ENCODE results near the gene CMTR1. TPM values are rescaled to one million over a fixed set of nuclear protein-coding genes. Genes with fewer than 3 reads are reported as not detected.

Gene CMTR1
- total and polyA plus RNA-seq, 4 donors, result 7.8 to 43.1 (median 32.6) TPM

- no peaks in the 10 kb centered on the region for H3K9me3 ChIP-seq (ENCODE audit: control insufficient read depth, low read length)
- peaks cover 0 to 4% of the 10 kb centered on the region in 2 donors for H3K36me3 ChIP-seq (ENCODE audit: control insufficient read depth in 1 of 2, insufficient read depth in 2 of 2, low read length in 1 of 2)
- H3K27ac ChIP-seq (ENCODE audit: low read depth in 1 of 2, low read length in 2 of 2), result no peak overlapping the region
- no peaks in the 10 kb centered on the region for H3K27me3 ChIP-seq (ENCODE audit: control insufficient read depth in 1 of 2, insufficient read depth in 2 of 2, low read length in 1 of 2)
- ATAC-seq (ENCODE audit: low FRiP score) (peak; percentile 75), DNase-seq (peak in 1 of 2 donors; percentile 87)
- no peaks in the 10 kb centered on the region for H3K4me1 ChIP-seq (ENCODE audit: control insufficient read depth in 1 of 2, insufficient read depth in 2 of 2, low read length in 2 of 2)
- no peak overlapping the region for H3K4me3 ChIP-seq (ENCODE audit: low read length in 2 of 2)
- WGBS, 2 donors, result 38 to 43% methylated on average over 19 to 20 of the region's 20 CpGs
- intact Hi-C loops (cut with DNase I), result loop anchor here (2.0 to 5.0 kb wide), 3 partner anchors 83 to 209 kb away; no protein-coding TSS in a partner anchor
Observed at GRCh38 chr6:37483917-37484785, 51.1 kb downstream of the CMTR1 start.

GRCh38 chr6:37484786-37485170, 51.8 kb downstream of the CMTR1 start:
- WGBS, 2 donors, result 84 to 88% methylated on average over 7 of the region's 7 CpGs
- Histone ChIP-seq H3K27ac (ENCODE audit: low read depth in 1 of 2, low read length in 2 of 2) (no peak overlapping the region), H3K4me3 (ENCODE audit: low read length in 2 of 2) (no peak overlapping the region), H3K4me1 (ENCODE audit: control insufficient read depth in 1 of 2, insufficient read depth in 2 of 2, low read length in 2 of 2) (no peaks in the 10 kb centered on the region), H3K27me3 (ENCODE audit: control insufficient read depth in 1 of 2, insufficient read depth in 2 of 2, low read length in 1 of 2) (no peaks in the 10 kb centered on the region), H3K9me3 (ENCODE audit: control insufficient read depth, low read length) (no peaks in the 10 kb centered on the region), H3K36me3 (ENCODE audit: control insufficient read depth in 1 of 2, insufficient read depth in 2 of 2, low read length in 1 of 2) (peaks cover 0 to 2% of the 10 kb centered on the region in 2 donors)
- ATAC-seq (ENCODE audit: low FRiP score), result no peak
- no peak for DNase-seq
- intact Hi-C loops (cut with DNase I), result loop anchor here (2.0 to 5.0 kb wide), 3 partner anchors 82 to 208 kb away; no protein-coding TSS in a partner anchor

- 79 to 81% methylated on average over 10 of the region's 10 CpGs for WGBS, 2 donors
- H3K36me3 ChIP-seq (ENCODE audit: control insufficient read depth in 1 of 2, insufficient read depth in 2 of 2, low read length in 1 of 2), result peaks cover 0 to 2% of the 10 kb centered on the region in 2 donors
Observed at GRCh38 chr6:37485291-37485702, 52.3 kb downstream of the CMTR1 start.

GRCh38 chr6:37486121-37486839, 53.3 kb downstream of the CMTR1 start:
- ATAC-seq (ENCODE audit: low FRiP score) (no peak), DNase-seq (no peak)
- no peak overlapping the region for H3K27ac ChIP-seq (ENCODE audit: low read depth in 1 of 2, low read length in 2 of 2)
- no peaks in the 10 kb centered on the region for H3K27me3 ChIP-seq (ENCODE audit: control insufficient read depth in 1 of 2, insufficient read depth in 2 of 2, low read length in 1 of 2)
- intact Hi-C loops (cut with DNase I), result no loop called here
- 82 to 86% methylated on average over 8 of the region's 8 CpGs for WGBS, 2 donors
- no peak overlapping the region for H3K4me3 ChIP-seq (ENCODE audit: low read length in 2 of 2)
- H3K9me3 ChIP-seq (ENCODE audit: control insufficient read depth, low read length), result no peaks in the 10 kb centered on the region
- H3K4me1 ChIP-seq (ENCODE audit: control insufficient read depth in 1 of 2, insufficient read depth in 2 of 2, low read length in 2 of 2), result no peaks in the 10 kb centered on the region
- peaks cover 0 to 2% of the 10 kb centered on the region in 2 donors for H3K36me3 ChIP-seq (ENCODE audit: control insufficient read depth in 1 of 2, insufficient read depth in 2 of 2, low read length in 1 of 2)

More at GRCh38 chr6:37485291-37485702, 52.3 kb downstream of the CMTR1 start:
- ATAC-seq (ENCODE audit: low FRiP score) (no peak), DNase-seq (no peak)
- intact Hi-C loops (cut with DNase I), result loop anchor here (2.0 kb wide), 2 partner anchors 82 to 208 kb away; no protein-coding TSS in a partner anchor
- Histone ChIP-seq H3K27ac (ENCODE audit: low read depth in 1 of 2, low read length in 2 of 2) (no peak overlapping the region), H3K4me3 (ENCODE audit: low read length in 2 of 2) (no peak overlapping the region), H3K9me3 (ENCODE audit: control insufficient read depth, low read length) (no peaks in the 10 kb centered on the region), H3K27me3 (ENCODE audit: control insufficient read depth in 1 of 2, insufficient read depth in 2 of 2, low read length in 1 of 2) (no peaks in the 10 kb centered on the region), H3K4me1 (ENCODE audit: control insufficient read depth in 1 of 2, insufficient read depth in 2 of 2, low read length in 2 of 2) (no peaks in the 10 kb centered on the region)

GRCh38 chr6:37487591-37488380, 54.8 kb downstream of the CMTR1 start:
- ATAC-seq (ENCODE audit: low FRiP score), result no peak
- DNase-seq, result no peak
- intact Hi-C loops (cut with DNase I), result no loop called here

GRCh38 chr6:37488476-37488875, 55.5 kb downstream of the CMTR1 start:
- DNase-seq (no peak), ATAC-seq (ENCODE audit: low FRiP score) (no peak)
- Histone ChIP-seq H3K36me3 (ENCODE audit: control insufficient read depth in 1 of 2, insufficient read depth in 2 of 2, low read length in 1 of 2) (no peaks in the 10 kb centered on the region), H3K4me1 (ENCODE audit: control insufficient read depth in 1 of 2, insufficient read depth in 2 of 2, low read length in 2 of 2) (no peaks in the 10 kb centered on the region), H3K4me3 (ENCODE audit: low read length in 2 of 2) (no peak overlapping the region), H3K27ac (ENCODE audit: low read depth in 1 of 2, low read length in 2 of 2) (no peak overlapping the region), H3K27me3 (ENCODE audit: control insufficient read depth in 1 of 2, insufficient read depth in 2 of 2, low read length in 1 of 2) (no peaks in the 10 kb centered on the region), H3K9me3 (ENCODE audit: control insufficient read depth, low read length) (no peaks in the 10 kb centered on the region)
- intact Hi-C loops (cut with DNase I), result no loop called here
- 58 to 75% methylated on average over 1 of the region's 1 CpG for WGBS, 2 donors

More at GRCh38 chr6:37487591-37488380, 54.8 kb downstream of the CMTR1 start:
- H3K36me3 ChIP-seq (ENCODE audit: control insufficient read depth in 1 of 2, insufficient read depth in 2 of 2, low read length in 1 of 2), result no peaks in the 10 kb centered on the region
- H3K4me3 ChIP-seq (ENCODE audit: low read length in 2 of 2), result no peak overlapping the region
- H3K27ac ChIP-seq (ENCODE audit: low read depth in 1 of 2, low read length in 2 of 2), result no peak overlapping the region
- no peaks in the 10 kb centered on the region for H3K4me1 ChIP-seq (ENCODE audit: control insufficient read depth in 1 of 2, insufficient read depth in 2 of 2, low read length in 2 of 2)
- H3K9me3 ChIP-seq (ENCODE audit: control insufficient read depth, low read length), result no peaks in the 10 kb centered on the region
- 72 to 74% methylated on average over 9 of the region's 9 CpGs for WGBS, 2 donors
- no peaks in the 10 kb centered on the region for H3K27me3 ChIP-seq (ENCODE audit: control insufficient read depth in 1 of 2, insufficient read depth in 2 of 2, low read length in 1 of 2)

- intact Hi-C loops (cut with DNase I), result no loop called here
Observed at GRCh38 chr6:37489697-37490336, 56.8 kb downstream of the CMTR1 start.

More at GRCh38 chr6:37489697-37490336, 56.8 kb downstream of the CMTR1 start:
- no peak overlapping the region for H3K4me3 ChIP-seq (ENCODE audit: low read length in 2 of 2)
- no peak overlapping the region for H3K27ac ChIP-seq (ENCODE audit: low read depth in 1 of 2, low read length in 2 of 2)
- H3K4me1 ChIP-seq (ENCODE audit: control insufficient read depth in 1 of 2, insufficient read depth in 2 of 2, low read length in 2 of 2), result no peaks in the 10 kb centered on the region
- H3K27me3 ChIP-seq (ENCODE audit: control insufficient read depth in 1 of 2, insufficient read depth in 2 of 2, low read length in 1 of 2), result no peaks in the 10 kb centered on the region
- DNase-seq (no peak), ATAC-seq (ENCODE audit: low FRiP score) (no peak)
- H3K9me3 ChIP-seq (ENCODE audit: control insufficient read depth, low read length), result no peaks in the 10 kb centered on the region
- H3K36me3 ChIP-seq (ENCODE audit: control insufficient read depth in 1 of 2, insufficient read depth in 2 of 2, low read length in 1 of 2), result no peaks in the 10 kb centered on the region
- 20 to 25% methylated on average over 10 of the region's 10 CpGs for WGBS, 2 donors

Measured in aorta (tissue), 5 donors.